AG04449 (cell line): Measurements from ENCODE around the gene FAM200A.

Experiments used
- CTCF ChIA-PET: fragments of 350-600 bp; formaldehyde crosslinking; extraction: SDS; loops from one replicate; lab custom pipeline; 2021; ENCODE audit warnings: antibody characterized with exemption; lab: Yijun Ruan, JAX
- POLR2A ChIA-PET: fragments of 400-600, 350-600 bp; formaldehyde crosslinking; extraction: SDS; loops from one replicate; lab custom pipeline; 2020; ENCODE audit warnings: antibody characterized with exemption, inconsistent platforms; lab: Yijun Ruan, JAX
- DNase-seq: peaks from one replicate; pipeline ENCODE4 v3.0.0-alpha.2; 2010; ENCODE audit warnings: low read depth, low spot score
- H3K4me3 ChIP-seq: 2 replicates; pipeline ENCODE4 v1.5.1; 2011; ENCODE audit warnings: low read depth, mild to moderate bottlenecking, control low read depth, low read length
- TF ChIP-seq, protein P1 (sequence below): IDR thresholded peaks from one replicate; pipeline ENCODE4 v1.5.1; 2011; ENCODE audit warnings: mild to moderate bottlenecking, moderate library complexity, low read length, control low read depth, inconsistent platforms; ENCODE audit not compliant: insufficient read depth; ENCODE audit errors: missing control alignments

The FAM200A gene

DNA sequence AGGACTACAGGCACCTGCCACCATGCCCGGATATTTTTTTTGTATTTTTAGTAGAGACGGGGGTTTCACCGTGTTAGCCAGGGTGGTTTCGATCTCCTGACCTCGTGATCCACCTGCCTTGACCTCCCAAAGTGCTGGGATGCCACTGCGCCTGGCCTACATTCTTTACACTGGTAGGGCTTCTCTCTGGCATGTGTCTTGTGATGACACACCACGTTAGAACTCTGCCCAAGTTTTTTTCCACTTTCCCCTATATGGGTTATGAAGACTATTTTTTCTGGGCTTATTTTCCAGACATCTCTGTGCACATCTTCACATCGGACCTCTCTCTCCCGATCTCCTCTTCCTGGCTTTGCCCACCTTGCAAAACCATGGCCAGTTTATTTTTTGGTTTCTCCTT, 10.7 kb downstream of the FAM200A start:
- ChIA-PET CTCF (no interaction called here), POLR2A (no interaction called here)
- H3K4me3 ChIP-seq: no peak overlapping the region
- DNase-seq: no peak
- TF ChIP-seq, protein P1, sequence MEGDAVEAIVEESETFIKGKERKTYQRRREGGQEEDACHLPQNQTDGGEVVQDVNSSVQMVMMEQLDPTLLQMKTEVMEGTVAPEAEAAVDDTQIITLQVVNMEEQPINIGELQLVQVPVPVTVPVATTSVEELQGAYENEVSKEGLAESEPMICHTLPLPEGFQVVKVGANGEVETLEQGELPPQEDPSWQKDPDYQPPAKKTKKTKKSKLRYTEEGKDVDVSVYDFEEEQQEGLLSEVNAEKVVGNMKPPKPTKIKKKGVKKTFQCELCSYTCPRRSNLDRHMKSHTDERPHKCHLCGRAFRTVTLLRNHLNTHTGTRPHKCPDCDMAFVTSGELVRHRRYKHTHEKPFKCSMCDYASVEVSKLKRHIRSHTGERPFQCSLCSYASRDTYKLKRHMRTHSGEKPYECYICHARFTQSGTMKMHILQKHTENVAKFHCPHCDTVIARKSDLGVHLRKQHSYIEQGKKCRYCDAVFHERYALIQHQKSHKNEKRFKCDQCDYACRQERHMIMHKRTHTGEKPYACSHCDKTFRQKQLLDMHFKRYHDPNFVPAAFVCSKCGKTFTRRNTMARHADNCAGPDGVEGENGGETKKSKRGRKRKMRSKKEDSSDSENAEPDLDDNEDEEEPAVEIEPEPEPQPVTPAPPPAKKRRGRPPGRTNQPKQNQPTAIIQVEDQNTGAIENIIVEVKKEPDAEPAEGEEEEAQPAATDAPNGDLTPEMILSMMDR: no peak

DNA sequence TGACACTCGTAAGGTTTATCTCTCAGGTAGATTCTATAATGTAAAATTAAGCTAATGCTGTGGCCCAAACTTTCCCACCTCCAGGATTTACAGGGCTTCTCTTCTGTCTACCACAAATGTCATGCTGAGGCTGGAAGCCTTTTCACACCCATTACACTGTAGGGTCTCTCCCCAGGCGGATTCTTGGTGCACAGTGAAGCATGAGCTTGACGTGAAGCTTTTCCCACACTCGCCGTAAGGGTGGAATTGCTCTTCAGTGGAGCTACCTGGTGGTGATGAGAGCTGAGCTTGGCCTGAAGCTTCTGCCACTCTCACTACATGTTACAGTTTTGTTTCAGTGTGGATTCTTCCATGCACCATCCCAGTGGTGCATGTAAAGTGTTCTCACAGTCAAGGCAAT, 11.4 kb downstream of the FAM200A start:
- TF ChIP-seq, protein P1: no peak
- POLR2A ChIA-PET: interaction anchor here (0.8 kb wide), 1 partner anchor 12 kb away, joined by 6 read pairs; no protein-coding TSS in a partner anchor
- CTCF ChIA-PET: no interaction called here
- DNase-seq: no peak
- no peak overlapping the region for H3K4me3 ChIP-seq

DNA sequence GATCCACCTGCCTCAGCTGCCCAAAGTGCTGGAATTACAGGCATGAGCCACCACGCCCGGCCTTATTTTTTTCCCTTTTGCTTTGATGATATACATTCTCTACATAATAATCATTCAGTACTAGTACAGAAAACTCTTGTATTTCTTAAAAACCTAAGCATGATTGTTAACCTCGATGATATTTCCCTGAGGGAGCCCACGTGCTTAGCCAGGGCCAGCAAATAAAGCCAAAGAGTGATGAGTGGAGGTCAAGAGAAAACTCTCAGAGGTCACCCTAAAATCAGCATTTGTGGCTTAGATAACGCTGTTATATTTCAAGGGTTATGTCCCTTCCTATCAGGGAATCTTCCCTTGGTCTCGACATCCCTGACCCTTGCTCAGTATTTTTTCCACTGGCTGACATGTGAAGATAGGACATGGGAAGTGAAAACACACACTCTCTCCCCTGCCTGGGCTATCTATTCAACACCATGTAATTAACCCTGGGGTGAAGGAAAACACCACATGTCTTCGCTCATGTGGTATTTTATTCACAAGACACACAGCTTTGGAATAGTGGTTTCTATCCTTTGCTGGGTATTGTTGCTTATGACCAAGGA, 12.6 kb downstream of the FAM200A start:
- POLR2A ChIA-PET: no interaction called here
- CTCF ChIA-PET: interaction anchor here (0.7 to 0.9 kb wide), 2 partner anchors 8 to 160 kb away, joined by 3 read pairs; no protein-coding TSS in a partner anchor
- no peak overlapping the region for H3K4me3 ChIP-seq
- TF ChIP-seq, protein P1: no peak
- DNase-seq: no peak

DNA sequence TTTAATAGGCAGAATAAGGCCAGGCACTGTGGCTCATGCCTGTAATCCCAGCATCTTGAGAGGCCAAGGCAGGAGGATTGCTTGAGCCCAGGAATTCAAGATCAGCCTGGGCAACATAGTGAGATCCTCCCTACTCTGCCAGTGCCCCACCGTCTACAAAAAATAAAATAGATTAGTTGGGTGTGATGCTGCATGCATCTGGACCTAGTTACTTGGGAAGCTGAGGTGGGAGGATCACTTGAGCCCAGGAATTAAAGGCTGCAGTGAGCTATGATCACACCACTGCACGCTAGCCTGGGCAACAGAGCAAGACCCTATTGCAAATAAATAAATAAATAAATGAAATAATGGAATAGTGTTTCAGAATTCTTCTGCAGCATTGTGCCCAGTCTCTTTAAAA, 16.2 kb downstream of the FAM200A start:
- CTCF ChIA-PET: no interaction called here
- TF ChIP-seq, protein P1: no peak
- POLR2A ChIA-PET: no interaction called here
- H3K4me3 ChIP-seq: no peak overlapping the region
- DNase-seq: no peak

DNA sequence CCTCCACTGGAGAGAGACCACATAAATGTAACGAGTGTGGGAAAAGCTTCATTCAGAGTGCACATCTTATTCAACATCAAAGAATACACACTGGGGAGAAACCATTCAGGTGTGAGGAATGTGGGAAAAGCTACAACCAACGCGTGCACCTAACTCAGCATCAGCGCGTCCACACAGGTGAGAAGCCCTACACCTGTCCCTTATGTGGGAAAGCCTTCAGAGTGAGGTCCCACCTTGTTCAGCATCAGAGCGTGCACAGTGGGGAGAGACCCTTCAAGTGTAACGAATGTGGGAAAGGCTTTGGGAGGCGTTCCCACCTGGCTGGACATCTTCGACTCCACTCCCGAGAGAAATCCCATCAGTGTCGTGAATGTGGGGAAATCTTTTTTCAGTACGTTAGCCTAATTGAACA, 20.6 kb downstream of the FAM200A start:
- ChIA-PET POLR2A (interaction anchor here (0.7 kb wide), 1 partner anchor 41 kb away, joined by 3 read pairs; no protein-coding TSS in a partner anchor), CTCF (interaction anchor here (1.4 kb wide), 1 partner anchor 9 kb away, joined by 3 read pairs; no protein-coding TSS in a partner anchor)
- TF ChIP-seq, protein P1: no peak
- H3K4me3 ChIP-seq: no peak overlapping the region
- DNase-seq: no peak

DNA sequence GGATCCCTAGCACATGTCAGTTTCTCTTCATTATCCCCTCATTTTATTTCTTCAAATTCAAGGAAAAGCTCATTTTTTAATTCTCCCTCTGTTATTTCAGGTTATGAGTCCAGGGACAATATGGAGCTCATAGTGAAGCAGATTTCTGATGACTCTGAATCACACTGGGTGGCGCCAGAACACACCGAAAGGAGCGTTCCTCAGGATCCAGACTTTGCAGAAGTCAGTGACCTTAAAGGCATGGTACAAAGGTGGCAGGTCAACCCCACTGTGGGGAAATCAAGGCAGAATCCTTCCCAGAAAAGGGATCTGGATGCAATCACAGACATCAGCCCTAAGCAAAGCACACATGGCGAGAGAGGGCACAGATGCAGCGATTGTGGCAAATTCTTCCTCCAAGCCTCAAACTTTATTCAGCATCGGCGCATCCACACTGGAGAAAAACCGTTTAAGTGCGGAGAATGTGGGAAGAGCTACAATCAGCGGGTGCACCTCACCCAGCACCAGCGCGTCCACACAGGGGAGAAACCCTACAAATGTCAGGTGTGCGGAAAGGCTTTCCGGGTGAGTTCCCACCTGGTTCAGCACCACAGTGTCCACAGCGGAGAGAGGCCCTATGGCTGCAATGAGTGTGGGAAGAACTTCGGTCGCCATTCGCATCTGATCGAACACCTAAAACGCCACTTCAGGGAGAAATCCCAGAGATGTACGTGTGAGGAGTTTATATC, 26.0 kb downstream of the FAM200A start:
- no peak for DNase-seq

More for the DNA sequence above, 26.0 kb downstream of the FAM200A start:
- no peak overlapping the region for H3K4me3 ChIP-seq
- CTCF ChIA-PET: interaction anchor here (0.8 to 3.5 kb wide), 11 partner anchors 9 to 468 kb away, joined by 3 to 17 read pairs (median 4); partner anchors contain the start of gene ZSCAN25
- POLR2A ChIA-PET: no interaction called here
- TF ChIP-seq, protein P1: peak; percentile 7
